SK-N-MC (cell line): ENCODE data around the gene DHRS7B.

Source experiments
- EZH2 ChIP-seq: fragments of 200-600 bp; sonication (generic); IDR thresholded peaks from one replicate; pipeline ENCODE4 v1.6.1; 2017; ENCODE audit warnings: antibody characterized with exemption
- POLR2AphosphoS5 ChIP-seq: IDR thresholded peaks from 2 replicates; pipeline ENCODE4 v1.6.1; 2012; ENCODE audit warnings: mild to moderate bottlenecking, low read depth, low read length, borderline replicate concordance

- TF ChIP-seq POLR2AphosphoS5, result no peak
- no peak for TF ChIP-seq EZH2
These were observed 22.2 kb upstream of the DHRS7B start for GRCh38 chr17:21104608-21105007.
